ENCODE measurements around the gene STK32A.
"Not testable (repeated sequence)": the region's sequence is repeated elsewhere in the genome, so short reads cannot be mapped to it uniquely, and the experiment has no call there.

The STK32A gene

DNA sequence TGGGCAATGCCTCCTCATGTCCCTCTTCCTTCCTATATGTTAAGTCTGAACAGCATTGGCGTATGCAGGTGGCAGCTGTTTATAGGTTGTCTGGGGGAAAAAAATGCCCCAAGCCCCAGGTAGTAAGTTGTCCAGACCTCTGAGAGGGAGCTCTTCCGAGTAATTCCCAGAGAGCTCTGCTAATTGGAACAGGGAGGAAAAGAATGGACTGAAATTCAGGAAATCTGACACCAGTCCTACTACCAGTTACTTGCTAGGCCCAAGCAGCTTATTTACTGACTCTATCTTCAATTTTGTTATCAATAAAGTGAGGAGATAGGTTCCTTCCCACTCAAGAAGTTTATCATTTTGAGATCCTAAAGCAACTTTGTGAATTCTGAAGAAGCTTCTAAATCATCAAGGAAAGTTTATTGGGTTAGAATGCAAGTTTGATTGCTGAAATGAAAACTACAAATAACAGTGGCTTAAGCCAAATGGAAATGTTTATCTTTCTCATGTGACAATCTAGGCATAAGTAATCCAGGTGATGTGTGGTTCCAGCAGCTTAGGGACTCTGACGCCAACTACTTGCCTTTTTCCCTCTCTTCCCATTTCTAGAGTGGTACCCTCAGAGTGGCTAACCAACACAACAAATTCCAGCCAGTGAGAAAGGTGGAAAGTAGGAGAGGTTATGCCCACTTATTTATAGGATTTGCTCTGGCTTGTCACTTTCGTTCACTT, 5.6 kb downstream of the STK32A start:
- H3K14ac ChIP-seq (ENCODE audit: low read length in 2 of 2): no peak overlapping the region
- WGBS: 83% methylated on average over 2 of the region's 4 CpGs
- no peak overlapping the region for H2BK5ac ChIP-seq (ENCODE audit: low read depth, low read length, poor library complexity, severe bottlenecking)
- H2BK12ac ChIP-seq (ENCODE audit: low read length in 2 of 2): no peak overlapping the region
- H3K4me3 ChIP-seq (ENCODE audit: insufficient read depth in 1 of 2, low read depth in 1 of 2, low read length in 2 of 2): no peak overlapping the region
- H3K4me2 ChIP-seq (ENCODE audit: low read length, poor library complexity, severe bottlenecking): no peak overlapping the region
- no peak overlapping the region for H2BK120ac ChIP-seq (ENCODE audit: low read depth, low read length)
- H2AK5ac ChIP-seq (ENCODE audit: low read length, severe bottlenecking): no peak overlapping the region
- H3K4me1 ChIP-seq (ENCODE audit: control insufficient read depth, insufficient read depth, low read depth, low read length): no peaks in the 10 kb centered on the region
- no peak overlapping the region for H2BK15ac ChIP-seq (ENCODE audit: low read depth, poor library complexity, severe bottlenecking)
- H3K79me1 ChIP-seq (replicated peaks; ENCODE audit: low read length, poor library complexity, severe bottlenecking): no peaks in the 10 kb centered on the region
- H4K8ac ChIP-seq (ENCODE audit: low read length): no peak overlapping the region
- H3K9me3 ChIP-seq (ENCODE audit: control insufficient read depth, low read length): no peaks in the 10 kb centered on the region
- no peak overlapping the region for H4K91ac ChIP-seq (ENCODE audit: low read length)
- H3K27ac ChIP-seq (ENCODE audit: low read length, poor library complexity, severe bottlenecking): no peak overlapping the region
- H3K4ac ChIP-seq (ENCODE audit: low read depth in 1 of 2, low read length in 2 of 2): no peak overlapping the region
- peaks cover 12 to 19% of the 10 kb centered on the region in 2 experiments for H3K27me3 ChIP-seq (ENCODE audit: control insufficient read depth in 1 of 2, insufficient read depth in 1 of 2, low read length in 2 of 2)
- no peak overlapping the region for H3K9ac ChIP-seq (ENCODE audit: low read length)
- no peak for DNase-seq
- H3K36me3 ChIP-seq (ENCODE audit: control insufficient read depth in 1 of 2, insufficient read depth in 2 of 2, low read depth in 1 of 2, low read length in 2 of 2): no peaks in the 10 kb centered on the region
- H2AFZ ChIP-seq (ENCODE audit: low read depth, low read length): no peak overlapping the region
- no peak overlapping the region for H3K18ac ChIP-seq (ENCODE audit: low read depth in 1 of 2, low read length in 2 of 2)
- H3K23ac ChIP-seq (ENCODE audit: low read length in 2 of 2): no peak overlapping the region

DNA sequence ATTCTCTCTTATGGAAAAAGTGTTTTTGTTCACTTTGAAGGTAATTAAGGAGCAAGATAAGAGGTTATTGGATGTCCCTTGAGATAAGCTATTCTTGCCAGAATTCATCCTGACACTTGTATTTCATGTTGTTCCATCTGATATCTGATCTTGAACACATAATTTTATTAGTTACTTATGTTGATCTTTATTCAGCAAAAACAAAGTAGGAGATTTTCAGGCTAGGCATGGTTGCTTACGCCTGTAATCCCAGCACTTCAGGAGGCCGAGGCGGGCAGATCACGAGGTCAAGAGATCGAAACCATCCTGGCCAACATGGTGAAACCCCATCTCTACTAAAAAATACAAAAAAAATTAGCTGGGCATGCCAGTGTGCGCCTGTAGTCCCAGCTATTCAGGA, 8.4 kb downstream of the STK32A start:
- not testable (repeated sequence) for H3K27me3 ChIP-seq (ENCODE audit: control insufficient read depth in 1 of 2, insufficient read depth in 1 of 2, low read length in 2 of 2); H2AFZ ChIP-seq (ENCODE audit: low read depth, low read length)
- WGBS: 94% methylated on average over 5 of the region's 6 CpGs

DNA sequence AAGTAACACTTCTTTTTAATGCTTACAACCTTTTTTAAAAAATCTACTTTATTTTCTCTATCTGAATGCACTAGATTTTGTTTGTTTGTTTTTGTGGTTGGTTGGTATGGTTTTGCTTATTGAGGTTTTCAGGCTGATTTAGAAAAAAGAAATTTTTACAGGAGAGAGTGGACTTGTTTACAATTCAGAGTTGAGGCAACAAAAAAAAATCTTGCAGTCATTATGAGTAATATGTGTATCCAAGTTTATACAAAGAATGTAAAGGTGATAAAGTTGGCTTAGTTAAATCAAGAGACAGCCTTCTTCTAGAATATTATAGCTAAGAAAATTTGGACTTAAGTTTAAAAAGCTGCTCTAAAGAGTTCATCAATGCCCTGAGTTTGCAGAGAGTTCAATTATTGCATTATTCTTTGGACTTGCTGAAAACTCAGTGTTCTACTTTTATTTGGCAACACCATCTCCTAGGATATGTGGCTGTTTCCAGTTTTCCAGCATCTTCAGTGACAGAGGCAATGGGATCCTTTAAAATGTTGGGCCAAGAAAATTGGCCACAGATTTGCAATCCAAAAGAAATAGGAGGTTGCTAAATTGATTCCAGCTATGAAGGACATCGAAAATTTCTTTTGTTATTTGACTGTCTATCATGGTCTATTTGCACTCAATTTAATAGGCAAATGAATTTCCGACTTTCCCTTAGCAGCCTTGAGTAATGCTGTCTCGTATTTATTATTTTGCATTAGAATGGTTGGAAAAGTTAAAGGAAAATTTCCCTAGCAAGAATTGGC, 10.7 kb downstream of the STK32A start:
- no peak overlapping the region for H2BK5ac ChIP-seq (ENCODE audit: low read depth, low read length, poor library complexity, severe bottlenecking)
- H3K4me3 ChIP-seq (ENCODE audit: insufficient read depth in 1 of 2, low read depth in 1 of 2, low read length in 2 of 2): no peak overlapping the region
- H3K18ac ChIP-seq (ENCODE audit: low read depth in 1 of 2, low read length in 2 of 2): no peak overlapping the region
- no peak overlapping the region for H3K14ac ChIP-seq (ENCODE audit: low read length in 2 of 2)
- no peak overlapping the region for H4K8ac ChIP-seq (ENCODE audit: low read length)
- H3K23ac ChIP-seq (ENCODE audit: low read length in 2 of 2): no peak overlapping the region
- no peak overlapping the region for H2AFZ ChIP-seq (ENCODE audit: low read depth, low read length)
- no peaks in the 10 kb centered on the region for H3K27me3 ChIP-seq (ENCODE audit: control insufficient read depth in 1 of 2, insufficient read depth in 1 of 2, low read length in 2 of 2)
- no peak overlapping the region for H2BK15ac ChIP-seq (ENCODE audit: low read depth, poor library complexity, severe bottlenecking)
- H2BK12ac ChIP-seq (ENCODE audit: low read length in 2 of 2): no peak overlapping the region
- no peaks in the 10 kb centered on the region for H3K79me1 ChIP-seq (replicated peaks; ENCODE audit: low read length, poor library complexity, severe bottlenecking)
- no peak overlapping the region for H3K4me2 ChIP-seq (ENCODE audit: low read length, poor library complexity, severe bottlenecking)
- H3K27ac ChIP-seq (ENCODE audit: low read length, poor library complexity, severe bottlenecking): no peak overlapping the region
- H3K4ac ChIP-seq (ENCODE audit: low read depth in 1 of 2, low read length in 2 of 2): no peak overlapping the region
- H2AK5ac ChIP-seq (ENCODE audit: low read length, severe bottlenecking): no peak overlapping the region
- no peaks in the 10 kb centered on the region for H3K4me1 ChIP-seq (ENCODE audit: control insufficient read depth, insufficient read depth, low read depth, low read length)
- no peak overlapping the region for H3K9ac ChIP-seq (ENCODE audit: low read length)
- no peaks in the 10 kb centered on the region for H3K9me3 ChIP-seq (ENCODE audit: control insufficient read depth, low read length)
- H3K36me3 ChIP-seq (ENCODE audit: control insufficient read depth in 1 of 2, insufficient read depth in 2 of 2, low read depth in 1 of 2, low read length in 2 of 2): no peaks in the 10 kb centered on the region
- no peak for DNase-seq
- no peak overlapping the region for H2BK120ac ChIP-seq (ENCODE audit: low read depth, low read length)
- WGBS: no CpG with 5 or more reads among the region's 3 CpGs
- H4K91ac ChIP-seq (ENCODE audit: low read length): no peak overlapping the region

More for the DNA sequence above, 8.4 kb downstream of the STK32A start:
- not testable (repeated sequence) for H3K4me1 ChIP-seq (ENCODE audit: control insufficient read depth, insufficient read depth, low read depth, low read length); H3K23ac ChIP-seq (ENCODE audit: low read length in 2 of 2); H4K8ac ChIP-seq (ENCODE audit: low read length); H3K27ac ChIP-seq (ENCODE audit: low read length, poor library complexity, severe bottlenecking); H2BK15ac ChIP-seq (ENCODE audit: low read depth, poor library complexity, severe bottlenecking); H3K4me3 ChIP-seq (ENCODE audit: insufficient read depth in 1 of 2, low read depth in 1 of 2, low read length in 2 of 2); H3K14ac ChIP-seq (ENCODE audit: low read length in 2 of 2); H3K36me3 ChIP-seq (ENCODE audit: control insufficient read depth in 1 of 2, insufficient read depth in 2 of 2, low read depth in 1 of 2, low read length in 2 of 2); H3K9me3 ChIP-seq (ENCODE audit: control insufficient read depth, low read length); H3K79me1 ChIP-seq (replicated peaks; ENCODE audit: low read length, poor library complexity, severe bottlenecking); DNase-seq; H4K91ac ChIP-seq (ENCODE audit: low read length); H3K4ac ChIP-seq (ENCODE audit: low read depth in 1 of 2, low read length in 2 of 2); H3K18ac ChIP-seq (ENCODE audit: low read depth in 1 of 2, low read length in 2 of 2); H2BK5ac ChIP-seq (ENCODE audit: low read depth, low read length, poor library complexity, severe bottlenecking); H3K4me2 ChIP-seq (ENCODE audit: low read length, poor library complexity, severe bottlenecking); H2BK120ac ChIP-seq (ENCODE audit: low read depth, low read length); H2BK12ac ChIP-seq (ENCODE audit: low read length in 2 of 2); H2AK5ac ChIP-seq (ENCODE audit: low read length, severe bottlenecking); H3K9ac ChIP-seq (ENCODE audit: low read length)

DNA sequence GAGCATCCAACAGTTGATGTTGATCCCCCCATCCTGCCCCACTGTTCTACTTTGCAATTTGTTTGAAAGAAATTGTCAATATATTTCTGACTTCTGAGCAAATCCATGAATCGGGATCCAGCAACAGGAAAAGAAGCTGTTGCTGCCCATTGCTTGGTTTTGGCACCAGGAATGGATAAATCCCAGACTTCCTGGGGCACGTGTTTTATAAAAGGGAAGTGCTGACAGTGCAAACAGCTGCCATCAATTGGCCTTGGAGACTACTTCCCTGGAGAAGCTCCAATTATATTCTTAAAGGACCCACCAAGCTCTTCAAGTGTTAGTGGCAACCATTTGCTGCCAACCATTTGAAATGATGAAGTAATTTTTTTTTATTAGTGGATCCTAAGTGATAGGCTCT, 13.7 kb downstream of the STK32A start:
- Histone ChIP-seq H3K79me1 (replicated peaks; ENCODE audit: low read length, poor library complexity, severe bottlenecking) (no peaks in the 10 kb centered on the region), H4K91ac (ENCODE audit: low read length) (no peak overlapping the region), H3K18ac (ENCODE audit: low read depth in 1 of 2, low read length in 2 of 2) (no peak overlapping the region), H2AK5ac (ENCODE audit: low read length, severe bottlenecking) (no peak overlapping the region), H3K27me3 (ENCODE audit: control insufficient read depth in 1 of 2, insufficient read depth in 1 of 2, low read length in 2 of 2) (no peaks in the 10 kb centered on the region), H3K9me3 (ENCODE audit: control insufficient read depth, low read length) (no peaks in the 10 kb centered on the region), H4K8ac (ENCODE audit: low read length) (no peak overlapping the region), H3K14ac (ENCODE audit: low read length in 2 of 2) (no peak overlapping the region), H3K23ac (ENCODE audit: low read length in 2 of 2) (no peak overlapping the region), H2BK12ac (ENCODE audit: low read length in 2 of 2) (no peak overlapping the region), H2BK5ac (ENCODE audit: low read depth, low read length, poor library complexity, severe bottlenecking) (no peak overlapping the region), H3K4ac (ENCODE audit: low read depth in 1 of 2, low read length in 2 of 2) (no peak overlapping the region), H3K36me3 (ENCODE audit: control insufficient read depth in 1 of 2, insufficient read depth in 2 of 2, low read depth in 1 of 2, low read length in 2 of 2) (no peaks in the 10 kb centered on the region), H2BK120ac (ENCODE audit: low read depth, low read length) (no peak overlapping the region), H3K4me3 (ENCODE audit: insufficient read depth in 1 of 2, low read depth in 1 of 2, low read length in 2 of 2) (no peak overlapping the region), H3K27ac (ENCODE audit: low read length, poor library complexity, severe bottlenecking) (no peak overlapping the region), H3K9ac (ENCODE audit: low read length) (no peak overlapping the region), H3K4me1 (ENCODE audit: control insufficient read depth, insufficient read depth, low read depth, low read length) (no peaks in the 10 kb centered on the region), H2BK15ac (ENCODE audit: low read depth, poor library complexity, severe bottlenecking) (no peak overlapping the region), H2AFZ (ENCODE audit: low read depth, low read length) (no peak overlapping the region), H3K4me2 (ENCODE audit: low read length, poor library complexity, severe bottlenecking) (no peak overlapping the region)
- DNase-seq: no peak
- 69% methylated on average over 2 of the region's 2 CpGs for WGBS
